ENCODE measurements around the gene SLAIN1.
"Not testable (repeated sequence)": the region's sequence is repeated elsewhere in the genome, so short reads cannot be mapped to it uniquely, and the experiment has no call there.

SLAIN1 gene

DNA sequence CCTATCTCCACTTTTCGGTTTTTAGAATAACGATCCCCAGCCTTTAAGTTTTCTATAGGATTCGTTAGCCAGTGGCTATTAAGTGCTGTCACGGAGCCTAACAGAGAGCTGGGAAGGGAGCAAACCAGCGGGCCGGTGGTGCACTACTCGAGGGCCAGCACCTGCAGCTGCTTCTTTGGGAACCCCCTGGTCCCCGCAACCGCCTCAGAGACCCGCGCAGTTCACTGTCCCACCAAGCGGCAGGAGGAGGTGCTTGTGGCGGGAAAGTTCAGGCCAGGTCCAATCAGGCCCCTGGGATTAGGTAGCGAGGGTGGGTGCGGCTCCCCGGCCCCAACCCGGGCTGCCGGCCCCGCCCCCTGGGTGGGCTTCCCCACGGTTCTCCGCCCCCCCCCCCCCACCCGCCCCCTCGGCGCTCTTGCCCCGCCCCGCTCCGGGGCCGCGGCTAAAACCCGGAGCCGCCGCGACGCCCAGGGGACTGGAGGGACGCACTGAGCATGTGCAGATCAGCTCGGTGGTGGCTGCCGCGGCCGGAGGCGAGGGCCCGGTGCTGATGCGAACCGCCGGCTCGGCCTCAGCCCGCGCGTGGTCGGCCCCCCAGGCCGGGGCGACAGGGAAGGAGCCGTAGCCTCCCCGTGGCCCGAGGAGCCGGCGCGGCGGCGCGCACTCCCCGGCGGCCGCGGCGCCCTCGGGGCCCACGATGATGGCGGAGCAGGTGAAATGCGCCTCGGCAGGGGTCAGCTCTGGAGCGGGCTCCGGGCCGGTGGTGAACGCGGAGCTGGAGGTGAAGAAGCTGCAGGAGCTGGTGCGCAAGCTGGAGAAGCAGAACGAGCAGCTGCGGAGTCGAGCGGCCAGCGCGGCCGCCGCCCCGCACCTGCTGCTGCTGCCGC, at the start of gene SLAIN1:
SLAIN1 (plus strand) TSS at position 471 of the 887 bp plus-strand sequence; CDS start at position 698, 227 bp downstream.
- peak; percentile 77 for DNase-seq

GRCh38 chr13:77650409-77650808, 47.1 kb upstream of the SLAIN1 start:
- no peak for DNase-seq

GRCh38 chr13:77653301-77653700, 44.2 kb upstream of the SLAIN1 start:
- no peak for DNase-seq

- not testable (repeated sequence) for DNase-seq
Observed at GRCh38 chr13:77660016-77660415, 37.5 kb upstream of the SLAIN1 start.

GRCh38 chr13:77660841-77661250, 36.6 kb upstream of the SLAIN1 start:
- no peak for DNase-seq

- DNase-seq, result not testable (repeated sequence)
Observed at GRCh38 chr13:77662301-77662700, 35.2 kb upstream of the SLAIN1 start.

- DNase-seq, result not testable (repeated sequence)
Observed at GRCh38 chr13:77662831-77663230, 34.7 kb upstream of the SLAIN1 start.

- no peak for DNase-seq
Observed at GRCh38 chr13:77674852-77675251, 22.6 kb upstream of the SLAIN1 start.

GRCh38 chr13:77678691-77679235, 18.7 kb upstream of the SLAIN1 start:
- DNase-seq, result no peak

GRCh38 chr13:77687799-77688198, 9.7 kb upstream of the SLAIN1 start:
- no peak for DNase-seq

DNA sequence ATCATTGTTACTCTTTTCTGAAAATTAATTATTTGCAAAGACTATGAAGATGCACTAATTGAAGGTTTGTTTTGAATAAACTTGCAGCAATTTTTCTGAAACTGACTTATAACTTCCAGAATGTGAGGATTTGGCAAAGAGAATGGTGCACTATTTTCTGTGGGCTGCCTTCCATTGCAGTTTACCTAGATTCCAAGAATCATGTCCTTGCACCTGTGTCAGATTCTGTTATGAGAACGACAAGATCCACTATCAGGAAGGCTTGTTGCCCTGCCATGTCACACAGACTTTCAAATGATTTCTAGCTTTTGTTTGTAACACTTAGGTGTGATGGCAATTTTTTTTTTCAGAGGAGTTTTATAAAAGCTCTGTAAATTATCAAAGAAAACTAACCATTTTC, 5.6 kb upstream of the SLAIN1 start:
- DNase-seq, result no peak

GRCh38 chr13:77692746-77693448, 4.6 kb upstream of the SLAIN1 start:
- no peak for DNase-seq

GRCh38 chr13:77693449-77693940, 4.0 kb upstream of the SLAIN1 start:
- DNase-seq, result no peak

GRCh38 chr13:77696006-77696878, 1.2 kb upstream of the SLAIN1 start:
- DNase-seq, result peak; percentile 14

DNA sequence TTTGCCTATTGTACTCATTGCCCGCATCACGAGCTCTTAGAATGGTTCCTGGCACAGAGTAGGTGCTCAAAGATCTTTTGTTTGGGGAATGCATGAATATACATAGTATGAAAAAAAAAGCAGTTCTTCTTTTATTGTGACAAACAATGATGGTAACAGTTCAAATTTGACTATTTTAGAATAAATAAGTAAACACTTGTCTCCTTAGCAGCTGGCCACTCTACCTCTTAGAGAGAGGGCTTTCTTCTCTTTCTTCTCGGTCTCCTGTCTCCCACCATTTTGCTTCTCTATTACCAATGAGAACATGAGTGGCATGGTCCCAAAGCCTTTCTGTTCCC, 639 bp upstream of the SLAIN1 start:
- peak; percentile 45 for DNase-seq

DNA sequence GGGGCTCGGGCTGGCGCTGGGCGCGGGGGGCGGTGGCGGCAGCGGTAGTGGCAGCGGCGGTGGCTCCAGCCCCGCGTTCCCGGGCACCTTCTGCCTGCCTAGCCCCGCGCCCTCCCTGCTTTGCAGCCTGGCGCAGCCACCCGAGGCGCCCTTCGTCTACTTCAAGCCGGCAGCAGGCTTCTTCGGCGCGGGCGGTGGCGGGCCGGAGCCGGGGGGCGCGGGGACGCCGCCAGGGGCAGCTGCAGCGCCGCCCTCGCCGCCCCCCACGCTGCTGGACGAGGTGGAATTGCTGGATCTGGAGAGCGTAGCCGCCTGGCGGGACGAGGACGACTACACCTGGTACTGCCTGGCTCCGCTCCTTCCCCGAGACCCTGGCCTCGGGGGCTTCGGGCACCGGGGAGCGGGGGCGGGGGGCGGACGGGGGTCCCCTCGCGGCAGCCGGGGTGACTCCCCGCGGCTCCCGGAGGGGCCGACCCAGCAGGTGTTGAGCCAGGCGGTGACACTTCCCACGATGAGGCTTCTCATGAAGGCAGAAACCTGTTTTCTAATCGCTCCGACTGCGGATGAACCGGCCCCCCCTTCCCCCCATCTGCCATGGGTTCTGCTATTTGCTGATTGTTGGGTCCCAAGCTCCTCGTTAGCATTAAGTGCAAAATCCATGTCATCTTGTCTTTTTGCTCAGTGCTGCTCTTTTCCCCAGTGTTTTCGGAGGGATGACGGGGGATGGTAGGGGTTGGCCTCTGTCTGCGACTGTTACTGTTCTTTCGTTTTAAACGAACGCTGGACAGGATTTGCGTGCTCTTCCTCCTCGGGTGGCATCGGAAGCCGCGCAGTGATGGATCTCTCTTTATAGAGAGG, 943 bp downstream of the SLAIN1 start:
- DNase-seq, result peak; percentile 24

DNA sequence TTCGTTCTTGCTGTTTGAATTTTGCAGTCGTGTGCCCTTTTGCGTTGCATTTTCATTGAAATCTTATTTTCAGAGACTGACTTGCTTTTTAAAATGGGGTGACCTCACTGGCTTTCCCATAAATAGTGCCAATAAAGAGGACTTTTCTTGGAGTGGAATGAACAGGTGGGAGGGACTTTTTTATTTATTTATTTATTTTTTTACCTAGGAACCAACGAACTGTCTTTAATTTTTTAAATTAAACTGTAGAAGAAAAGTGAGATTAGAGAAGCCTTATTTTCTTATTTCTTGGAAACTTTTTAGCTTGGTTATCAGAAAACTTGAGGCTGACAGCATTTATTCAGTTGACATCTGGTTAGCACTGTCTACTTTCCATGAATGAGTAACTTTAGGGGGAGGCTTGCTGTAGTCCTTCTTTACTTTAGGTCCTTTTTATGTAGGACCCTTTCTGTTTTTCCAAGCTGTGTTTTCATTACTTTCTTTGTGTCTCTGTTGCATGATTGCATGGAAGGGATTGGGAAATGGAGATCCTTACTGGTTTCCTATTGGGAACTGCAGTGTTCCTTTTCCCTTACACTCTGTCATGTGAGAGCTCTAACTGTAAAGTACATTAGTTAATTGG, 1.7 kb downstream of the SLAIN1 start:
- no peak for DNase-seq

GRCh38 chr13:77701305-77701704, 3.8 kb downstream of the SLAIN1 start:
- DNase-seq, result no peak

GRCh38 chr13:77702366-77702765, 4.9 kb downstream of the SLAIN1 start:
- DNase-seq, result no peak

DNA sequence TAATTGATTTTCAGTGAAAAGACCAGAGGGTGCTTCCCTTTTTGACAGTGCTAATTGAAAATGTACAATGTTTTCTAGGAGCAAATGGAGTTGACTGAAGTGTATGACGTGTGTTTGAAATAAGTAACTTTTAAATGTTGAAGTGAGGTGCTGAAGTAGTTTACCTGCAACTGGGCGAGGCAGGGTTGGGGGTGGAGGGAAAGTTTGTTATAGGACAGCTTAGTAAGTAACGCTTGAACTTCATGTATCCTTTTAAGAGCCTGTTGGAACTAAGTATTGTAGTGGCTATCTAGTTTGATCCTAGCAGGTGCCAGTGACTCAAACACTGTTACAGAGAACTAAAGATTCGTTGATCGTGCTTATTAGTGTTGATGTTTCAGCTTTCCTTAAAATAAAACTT, 5.9 kb downstream of the SLAIN1 start:
- DNase-seq, result no peak

- DNase-seq, result no peak
Observed at GRCh38 chr13:77714119-77714755, 16.8 kb downstream of the SLAIN1 start.

Data from NCI-H1105 treated with DMSO at 0.1 percent for 48 hours (cell line).